ENCODE results near the gene SRSF11. TPM values are rescaled to one million over a fixed set of nuclear protein-coding genes. Genes with fewer than 3 reads are reported as not detected.

The SRSF11 gene
- total and polyA plus RNA-seq, 2 donors from 2014 or later, result 58.9 to 135 TPM

- DNase-seq (no peak), FAIRE-seq (no peak)
- peak overlapping the region; percentile 72 to 86 (median 79) for H3K4me3 ChIP-seq (ENCODE audit: low read length in 3 of 3)
- H3K9ac ChIP-seq (ENCODE audit: low read length in 3 of 3), result peak overlapping the region; percentile 60 to 71 (median 63)
- H3K27me3 ChIP-seq (ENCODE audit: control insufficient read depth, insufficient read depth, low read length), result no peaks in the 10 kb centered on the region
- H3K9me3 ChIP-seq (ENCODE audit: control insufficient read depth in 2 of 3, insufficient read depth in 1 of 3, low read length in 3 of 3), result no peaks in the 10 kb centered on the region
- H3K4me1 ChIP-seq (ENCODE audit: control insufficient read depth in 2 of 3, insufficient read depth in 2 of 3, low read depth in 1 of 3, low read length in 3 of 3), result peaks cover 5 to 27% (median 6%) of the 10 kb centered on the region in 3 donors
- peaks cover 3 to 11% (median 4%) of the 10 kb centered on the region in 3 donors for H3K36me3 ChIP-seq (ENCODE audit: control insufficient read depth in 2 of 3, insufficient read depth in 3 of 3, low read length in 3 of 3)
- H3K27ac ChIP-seq (ENCODE audit: low read depth in 2 of 2, low read length in 2 of 2), result no peak overlapping the region
- intact Hi-C loops (cut with DNase I), result no loop called here
- TF ChIP-seq CTCF (IDR thresholded peaks at IDR 0.05; ENCODE audit: borderline replicate concordance, extremely low read depth, insufficient read depth), result no peak
Measured at GRCh38 chr1:70220517-70221237, 503 bp upstream of the SRSF11 start.

- H3K27me3 ChIP-seq (ENCODE audit: control insufficient read depth, insufficient read depth, low read length), result no peaks in the 10 kb centered on the region
- H3K4me1 ChIP-seq (ENCODE audit: control insufficient read depth in 2 of 3, insufficient read depth in 2 of 3, low read depth in 1 of 3, low read length in 3 of 3), result peaks cover 5 to 27% (median 6%) of the 10 kb centered on the region in 3 donors
- intact Hi-C loops (cut with DNase I), result no loop called here
- H3K27ac ChIP-seq (ENCODE audit: low read depth in 2 of 2, low read length in 2 of 2), result peak overlapping the region in 1 of 2 donors; percentile 3
- H3K9ac ChIP-seq (ENCODE audit: low read length in 3 of 3), result peak overlapping the region; percentile 17 to 46 (median 24)
- peak in 1 of 5 donors; percentile 3 for DNase-seq
- peak overlapping the region; percentile 33 to 88 (median 86) for H3K4me3 ChIP-seq (ENCODE audit: low read length in 3 of 3)
- no peak for FAIRE-seq
- no peak for TF ChIP-seq CTCF (IDR thresholded peaks at IDR 0.05; ENCODE audit: borderline replicate concordance, extremely low read depth, insufficient read depth)
- no peaks in the 10 kb centered on the region for H3K9me3 ChIP-seq (ENCODE audit: control insufficient read depth in 2 of 3, insufficient read depth in 1 of 3, low read length in 3 of 3)
- peaks cover 3 to 12% (median 4%) of the 10 kb centered on the region in 3 donors for H3K36me3 ChIP-seq (ENCODE audit: control insufficient read depth in 2 of 3, insufficient read depth in 3 of 3, low read length in 3 of 3)
Measured at GRCh38 chr1:70222716-70223235, 1.6 kb downstream of the SRSF11 start.

GRCh38 chr1:70224954-70225353 lies 3.8 kb downstream of the SRSF11 start:
- no peaks in the 10 kb centered on the region for H3K9me3 ChIP-seq (ENCODE audit: control insufficient read depth in 2 of 3, insufficient read depth in 1 of 3, low read length in 3 of 3)
- no peak overlapping the region for H3K27ac ChIP-seq (ENCODE audit: low read depth in 2 of 2, low read length in 2 of 2)
- no peak overlapping the region for H3K4me3 ChIP-seq (ENCODE audit: low read length in 3 of 3)
- no peak for TF ChIP-seq CTCF (IDR thresholded peaks at IDR 0.05; ENCODE audit: borderline replicate concordance, extremely low read depth, insufficient read depth)
- H3K27me3 ChIP-seq (ENCODE audit: control insufficient read depth, insufficient read depth, low read length), result no peaks in the 10 kb centered on the region
- H3K36me3 ChIP-seq (ENCODE audit: control insufficient read depth in 2 of 3, insufficient read depth in 3 of 3, low read length in 3 of 3), result peaks cover 3 to 28% (median 8%) of the 10 kb centered on the region in 3 donors
- intact Hi-C loops (cut with DNase I), result no loop called here
- H3K9ac ChIP-seq (ENCODE audit: low read length in 3 of 3), result no peak overlapping the region
- peaks cover 5 to 27% (median 6%) of the 10 kb centered on the region in 3 donors for H3K4me1 ChIP-seq (ENCODE audit: control insufficient read depth in 2 of 3, insufficient read depth in 2 of 3, low read depth in 1 of 3, low read length in 3 of 3)
- DNase-seq (no peak), FAIRE-seq (no peak)

All from kidney (tissue), 14 donors.